ENCODE measurements around the gene CTNS.

The CTNS gene

GRCh38 chr17:3658784-3659449, 22.4 kb downstream of the CTNS start:
- no peak for DNase-seq (ENCODE audit: low read depth in 3 of 3)

- DNase-seq (ENCODE audit: low read depth in 3 of 3), result no peak
These were observed 23.1 kb downstream of the CTNS start for GRCh38 chr17:3659541-3660111.

GRCh38 chr17:3660311-3660891, 23.8 kb downstream of the CTNS start:
- DNase-seq (ENCODE audit: low read depth in 3 of 3), result no peak

DNA sequence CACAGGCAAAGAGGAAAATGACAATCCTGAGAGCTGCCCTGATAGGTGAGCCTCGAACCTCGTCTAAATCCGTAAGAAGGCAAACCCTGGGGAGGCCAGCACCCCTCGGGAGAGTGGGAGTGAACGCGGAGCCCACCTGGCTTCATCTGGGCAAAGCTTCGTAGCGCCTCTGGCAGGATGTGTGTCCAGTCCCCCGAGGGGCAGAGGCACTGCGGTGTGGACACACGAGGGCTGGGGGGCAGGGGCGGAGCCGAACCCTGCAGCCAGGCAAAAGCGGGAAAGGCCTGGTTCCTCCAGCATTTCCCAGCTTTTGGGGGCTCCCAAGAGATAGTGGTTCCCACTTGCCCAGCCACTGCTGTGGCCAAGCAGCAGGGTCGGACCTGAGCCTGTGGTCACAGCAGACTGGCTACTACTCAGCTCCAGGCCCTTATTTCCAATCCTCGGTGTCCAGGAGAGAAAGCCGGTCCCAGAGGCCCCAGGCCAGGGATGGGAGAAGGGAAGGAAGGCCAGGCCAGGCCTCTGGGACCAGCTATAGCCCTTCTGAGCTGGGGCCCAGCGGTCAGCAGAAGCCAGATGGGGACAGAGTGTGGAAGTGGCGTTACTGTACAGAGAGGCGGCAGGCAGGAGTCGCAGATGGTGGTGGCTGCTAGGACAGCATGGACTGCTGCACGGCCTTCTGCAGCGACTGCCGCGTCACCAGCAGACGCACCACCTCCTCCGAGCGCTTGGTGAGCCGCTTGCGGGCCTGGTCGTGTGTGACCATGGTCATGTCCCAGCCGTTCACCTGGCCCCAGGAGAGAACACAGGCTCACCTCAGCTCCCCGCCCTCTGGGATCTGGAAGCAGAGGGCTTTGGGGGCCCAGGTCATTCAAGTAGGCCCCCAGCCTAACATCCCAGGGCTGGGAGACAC, 26.8 kb downstream of the CTNS start:
- DNase-seq (ENCODE audit: low read depth in 3 of 3), result no peak

DNA sequence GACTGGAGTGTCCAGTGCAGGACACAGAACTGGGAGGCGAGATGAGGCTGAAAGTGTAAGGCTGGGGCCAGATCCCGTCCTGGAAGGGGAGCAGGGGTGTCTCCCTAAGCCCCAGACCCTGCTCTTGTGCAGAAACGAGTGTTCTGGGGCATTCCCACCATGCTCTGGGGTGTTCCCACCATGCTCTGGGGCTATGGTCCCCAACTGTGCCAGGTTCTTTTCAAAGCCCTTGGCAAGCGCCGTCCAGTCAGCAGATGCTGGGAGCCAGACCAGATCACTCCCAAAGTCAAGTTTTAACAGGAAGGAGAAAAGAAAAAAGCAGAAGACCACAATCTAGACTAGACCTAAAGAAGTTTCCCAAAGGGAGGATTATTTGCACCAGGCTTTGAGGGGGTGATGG, 29.3 kb downstream of the CTNS start:
- DNase-seq (ENCODE audit: low read depth in 3 of 3), result no peak

GRCh38 chr17:3666516-3666915, 30.0 kb downstream of the CTNS start:
- no peak for DNase-seq (ENCODE audit: low read depth in 3 of 3)

DNA sequence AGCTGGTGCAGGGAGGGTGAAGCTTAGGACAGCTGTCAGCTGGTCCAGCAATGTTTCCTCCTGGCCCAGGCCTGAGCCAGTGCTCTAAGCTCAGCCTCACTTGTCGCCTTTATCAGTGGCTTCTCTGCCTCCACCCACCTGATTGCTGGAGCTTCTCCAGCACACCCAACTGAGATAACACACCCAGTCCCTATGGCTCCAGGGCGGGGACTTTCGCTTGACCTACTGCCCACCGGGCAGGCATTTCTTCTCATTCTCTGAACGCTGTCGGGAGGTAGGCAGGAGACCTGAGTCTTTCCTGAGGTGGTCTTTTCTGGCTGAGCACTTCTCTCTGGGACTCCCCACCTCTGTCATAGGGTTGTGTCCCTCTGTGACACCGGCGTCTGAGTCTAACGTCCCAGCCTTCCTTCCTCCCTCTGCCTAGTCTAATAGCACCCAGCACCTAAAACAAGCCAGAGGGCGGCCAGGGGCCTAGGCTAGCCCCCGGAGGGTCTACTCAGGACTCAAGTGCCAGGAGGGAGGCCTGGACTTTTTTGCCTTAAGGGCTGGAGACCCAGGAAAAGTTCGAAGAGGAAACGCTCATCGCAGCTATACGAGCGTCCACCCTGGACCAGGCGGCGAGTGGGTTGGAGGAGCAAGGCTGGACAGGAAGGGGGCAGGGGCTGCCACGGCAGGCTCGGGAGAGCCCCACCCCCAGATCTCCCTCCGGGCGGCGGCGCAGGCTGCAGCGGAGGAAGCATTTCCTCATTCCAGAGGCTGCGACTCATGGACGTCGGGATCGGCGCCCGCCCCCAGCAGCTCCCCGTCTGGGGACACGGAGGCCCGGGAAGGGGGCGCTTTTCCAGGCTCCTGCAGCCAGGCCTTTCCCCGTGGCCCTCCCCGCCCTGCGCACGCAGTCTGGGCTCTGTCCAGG, 31.1 kb downstream of the CTNS start:
- no peak for DNase-seq (ENCODE audit: low read depth in 3 of 3)

GRCh38 chr17:3668279-3669084, 31.9 kb downstream of the CTNS start, which contains the start of the genes EMC6 and TAX1BP3:
Gene EMC6, plus strand, starts transcription at chr17:3668812. Its CDS starts 335 bp downstream, at chr17:3669147.
Gene TAX1BP3, minus strand, starts transcription at chr17:3668578. Its CDS starts 52 bp downstream, at chr17:3668526.
- peak; percentile 97 to 99 (median 98) for DNase-seq (ENCODE audit: low read depth in 3 of 3)

DNA sequence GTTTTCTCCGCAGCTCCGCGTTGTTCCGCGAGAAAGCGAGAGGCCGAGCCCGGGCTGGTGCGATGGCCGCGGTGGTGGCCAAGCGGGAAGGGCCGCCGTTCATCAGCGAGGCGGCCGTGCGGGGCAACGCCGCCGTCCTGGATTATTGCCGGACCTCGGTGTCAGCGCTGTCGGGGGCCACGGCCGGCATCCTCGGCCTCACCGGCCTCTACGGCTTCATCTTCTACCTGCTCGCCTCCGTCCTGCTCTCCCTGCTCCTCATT, 32.5 kb downstream of the CTNS start:
- no peak for DNase-seq (ENCODE audit: low read depth in 3 of 3)

DNA sequence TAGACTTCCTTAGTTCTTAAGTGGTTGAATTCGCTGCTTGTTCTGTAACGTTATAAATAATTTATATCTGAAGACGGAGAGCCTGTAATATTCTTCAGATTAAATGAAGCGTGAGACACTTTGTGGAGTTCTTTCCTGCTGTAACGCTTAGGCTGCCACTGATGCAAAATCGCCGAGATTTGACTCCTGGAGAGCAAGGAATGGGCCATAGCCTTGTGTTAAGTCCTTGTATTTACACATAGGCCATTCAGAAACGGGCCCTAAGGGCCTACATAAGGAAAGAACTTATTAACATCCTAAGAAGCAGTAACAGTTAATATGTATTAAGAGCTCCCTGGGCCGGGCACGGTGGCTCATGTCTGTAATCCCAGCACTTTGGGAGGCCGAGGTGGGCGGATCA, 33.0 kb downstream of the CTNS start:
- no peak for DNase-seq (ENCODE audit: low read depth in 3 of 3)

GRCh38 chr17:3672571-3672970, 36.0 kb downstream of the CTNS start:
- DNase-seq (ENCODE audit: low read depth in 3 of 3), result no peak

- DNase-seq (ENCODE audit: low read depth in 3 of 3), result no peak
These were observed 39.3 kb downstream of the CTNS start for GRCh38 chr17:3675886-3676285.

- no peak for DNase-seq (ENCODE audit: low read depth in 3 of 3)
These were observed 41.7 kb downstream of the CTNS start for GRCh38 chr17:3678095-3678820.

- DNase-seq (ENCODE audit: low read depth in 3 of 3), result no peak
These were observed 42.4 kb downstream of the CTNS start for GRCh38 chr17:3678821-3679530.

DNA sequence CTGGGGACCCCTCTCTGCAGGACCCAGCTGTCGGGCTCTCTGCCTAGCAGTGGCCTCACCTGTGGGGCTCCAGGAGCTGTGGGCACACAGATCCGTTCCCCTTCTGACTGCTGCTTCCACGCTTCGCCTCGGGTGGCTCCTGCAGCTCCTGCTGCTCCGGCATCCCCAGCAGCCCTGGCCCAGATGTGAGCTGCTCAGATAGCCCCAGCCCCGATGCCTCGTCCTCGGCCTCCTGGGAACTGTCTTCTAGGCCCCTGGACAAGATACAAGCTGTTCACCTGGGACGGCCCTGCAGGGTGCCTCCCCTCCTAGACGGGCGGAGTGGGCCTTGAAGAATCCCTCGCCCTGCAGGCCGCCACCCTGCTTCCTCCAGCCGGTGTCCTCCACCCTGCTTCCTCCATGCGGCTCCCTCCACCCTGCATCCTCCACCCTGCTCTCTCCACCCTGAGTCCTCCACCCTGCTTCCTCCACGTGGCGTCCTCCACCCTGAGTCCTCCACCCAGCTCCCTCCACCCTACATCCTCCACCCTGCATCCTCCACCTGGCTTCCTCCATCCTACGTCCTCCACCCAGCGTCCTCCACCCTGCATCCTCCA, 43.1 kb downstream of the CTNS start:
- DNase-seq (ENCODE audit: low read depth in 3 of 3), result no peak

DNA sequence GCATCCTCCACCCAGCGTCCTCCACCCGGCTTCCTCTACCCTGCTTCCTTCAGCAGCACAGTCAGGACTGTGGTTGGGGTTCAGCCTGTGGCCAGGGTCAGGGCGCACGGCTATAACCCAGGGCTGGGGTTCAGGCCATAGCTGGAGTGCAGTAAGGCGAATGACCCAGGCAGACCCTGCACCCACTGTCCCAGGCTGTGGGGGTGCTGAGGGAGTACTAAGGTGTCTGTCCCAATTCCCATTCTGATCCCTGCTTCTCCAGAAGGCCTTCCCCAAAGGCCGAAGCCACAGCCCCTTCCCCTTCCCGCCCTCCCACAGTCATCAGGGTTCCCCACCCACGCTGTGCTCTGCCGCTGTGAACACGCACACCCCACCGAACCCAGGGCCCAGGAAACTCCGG, 44.5 kb downstream of the CTNS start:
- no peak for DNase-seq (ENCODE audit: low read depth in 3 of 3)

DNA sequence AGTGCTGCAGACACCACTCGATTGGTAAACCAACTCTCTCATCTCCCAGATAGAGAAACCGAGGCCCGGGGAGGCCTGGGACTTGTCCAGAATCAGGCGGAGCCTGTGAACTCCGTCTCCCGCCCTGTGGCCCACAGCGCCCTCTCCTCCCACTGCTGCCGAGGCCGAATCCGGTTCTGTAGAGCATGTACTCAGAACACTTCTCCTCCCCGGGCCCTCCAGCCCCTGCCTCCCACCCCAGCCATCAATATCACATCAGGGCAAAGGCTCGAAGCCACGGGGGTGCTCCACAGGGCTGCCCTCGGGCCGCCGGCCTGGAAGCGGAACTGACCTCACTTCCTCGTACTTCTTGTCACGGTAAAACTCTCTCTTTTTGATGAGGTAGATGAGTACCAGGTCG, 45.0 kb downstream of the CTNS start:
- no peak for DNase-seq (ENCODE audit: low read depth in 3 of 3)

- no peak for DNase-seq (ENCODE audit: low read depth in 3 of 3)
These were observed 45.5 kb downstream of the CTNS start for GRCh38 chr17:3682033-3682432.

DNA sequence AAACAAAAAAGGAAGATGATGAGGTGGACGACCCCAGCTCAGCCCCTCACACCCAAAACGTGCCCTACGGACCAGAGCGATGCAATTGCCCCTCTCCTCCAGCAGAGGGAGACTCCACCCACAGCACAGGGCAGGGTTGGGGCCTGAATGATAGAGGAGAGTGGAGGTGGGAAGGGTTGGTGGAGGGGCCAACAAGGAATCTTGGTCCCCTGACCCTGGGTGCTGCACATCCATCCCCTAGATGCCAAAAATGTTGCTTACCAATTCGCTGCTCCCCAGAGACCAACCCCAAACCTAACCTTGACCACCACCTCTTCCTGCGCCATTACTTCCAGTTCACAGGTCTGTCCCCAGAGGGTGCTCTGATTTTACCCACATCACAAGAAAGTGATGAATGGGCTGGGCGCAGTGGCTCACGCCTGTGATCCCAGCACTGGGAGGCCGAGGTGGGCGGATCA, 46.5 kb downstream of the CTNS start:
- DNase-seq (ENCODE audit: low read depth in 3 of 3), result peak; percentile 33 to 53 (median 45)
